IMR-90 (cell line): Measurements from ENCODE around the gene KIF9. TPM values are rescaled to one million over a fixed set of nuclear protein-coding genes. Genes with fewer than 3 reads are reported as not detected.

Experiments
- ATAC-seq: fragments of 200-7000 bp; cut with Tn5 transposase; 2 replicates; pipeline ENCODE4 v1.9.1; 2020; ENCODE audit warnings: low read depth, mild to moderate bottlenecking, moderate library complexity
- BruUV-seq: library from RNA; stranded (reverse); fragments of 400-500 nt; replicated peaks from 2 replicates; lab custom pipeline; 2021; lab: Mats Ljungman, UMichigan
- CTCF ChIA-PET: fragments of 300-600 bp; formaldehyde crosslinking; extraction: SDS; loops from one replicate; lab custom pipeline; 2021; ENCODE audit warnings: antibody characterized with exemption; lab: Yijun Ruan, JAX
- POLR2A ChIA-PET: fragments of 300-600 bp; sonication (Branson Sonifier 250); formaldehyde crosslinking; loops from one replicate; lab custom pipeline; 2022; ENCODE audit warnings: antibody characterized with exemption; ENCODE audit not compliant: unreplicated experiment; lab: Charles Lee
- DNase-seq: peaks from one replicate; pipeline ENCODE4 v3.0.0; 2013
- H2AFZ ChIP-seq: replicated peaks from 2 replicates; pipeline ENCODE3; 2013; ENCODE audit warnings: low read length, mild to moderate bottlenecking; ENCODE audit not compliant: poor library complexity
- H2AK5ac ChIP-seq: 2 replicates; pipeline ENCODE4 v1.6.1; 2013; ENCODE audit warnings: low read depth, low read length, inconsistent platforms
- H2AK9ac ChIP-seq: replicated peaks from 2 replicates; pipeline ENCODE3; 2013; ENCODE audit warnings: mild to moderate bottlenecking, low read depth, low read length, moderate library complexity; ENCODE audit not compliant: poor library complexity
- H2BK120ac ChIP-seq: 2 replicates; pipeline ENCODE4 v1.6.1; 2013; ENCODE audit warnings: low read depth, low read length, inconsistent platforms
- H2BK15ac ChIP-seq: 3 replicates; pipeline ENCODE4 v1.6.1; 2013; ENCODE audit warnings: low read depth, low read length, inconsistent platforms
- H2BK20ac ChIP-seq: 2 replicates; pipeline ENCODE4 v1.6.1; 2013; ENCODE audit warnings: low read depth, mild to moderate bottlenecking, inconsistent platforms, low read length, moderate library complexity
- H2BK5ac ChIP-seq: 2 replicates; pipeline ENCODE4 v1.6.1; 2013; ENCODE audit warnings: mild to moderate bottlenecking, low read depth, low read length, inconsistent platforms; ENCODE audit not compliant: poor library complexity, severe bottlenecking
- H3K14ac ChIP-seq: replicated peaks from 2 replicates; pipeline ENCODE4 v1.6.1; 2013; ENCODE audit warnings: low read depth, low read length, inconsistent platforms
- H3K18ac ChIP-seq: 2 replicates; pipeline ENCODE4 v1.6.1; 2013; ENCODE audit warnings: low read depth, low read length, control low read depth
- H3K23ac ChIP-seq: 2 replicates; pipeline ENCODE4 v1.6.1; 2013; ENCODE audit warnings: low read depth, low read length, inconsistent platforms
- H3K27ac ChIP-seq: 2 replicates; pipeline ENCODE4 v1.5.1; 2013; ENCODE audit warnings: mild to moderate bottlenecking, control low read depth, low read length; ENCODE audit not compliant: insufficient read depth
- H3K27me3 ChIP-seq: 2 replicates; pipeline ENCODE4 v1.6.1; 2013; ENCODE audit warnings: low read length; ENCODE audit not compliant: control insufficient read depth, insufficient read depth
- H3K36me3 ChIP-seq: 2 replicates; pipeline ENCODE4 v1.6.1; 2013; ENCODE audit warnings: low read length, mixed read lengths; ENCODE audit not compliant: control insufficient read depth, insufficient read depth
- H3K4ac ChIP-seq: 2 replicates; pipeline ENCODE4 v1.6.1; 2013; ENCODE audit warnings: low read depth, low read length, inconsistent platforms
- H3K4me1 ChIP-seq: 2 replicates; pipeline ENCODE4 v1.6.1; 2013; ENCODE audit warnings: low read length, mixed read lengths; ENCODE audit not compliant: control insufficient read depth, insufficient read depth
- H3K4me2 ChIP-seq: 2 replicates; pipeline ENCODE4 v1.6.1; 2013; ENCODE audit warnings: low read depth, mild to moderate bottlenecking, control low read depth, low read length, moderate library complexity
- H3K4me3 ChIP-seq: 2 replicates; pipeline ENCODE4 v1.5.1; 2013; ENCODE audit warnings: low read depth, mild to moderate bottlenecking, control low read depth, low read length, moderate library complexity; ENCODE audit not compliant: insufficient read depth
- H3K56ac ChIP-seq: 2 replicates; pipeline ENCODE4 v1.6.1; 2013; ENCODE audit warnings: low read length, inconsistent platforms; ENCODE audit not compliant: insufficient read depth; ENCODE audit errors: extremely low read depth
- H3K79me1 ChIP-seq, 2 experiments: 2 replicates each; pipeline ENCODE4 v1.6.1; 2013; ENCODE audit warnings: low read length in 2 of 2, inconsistent platforms in 1 of 2, low read depth in 1 of 2
- H3K9ac ChIP-seq: 2 replicates; pipeline ENCODE4 v1.6.1; 2013; ENCODE audit warnings: low read depth, low read length, control low read depth
- H3K9me1 ChIP-seq: 2 replicates; pipeline ENCODE4 v1.6.1; 2013; ENCODE audit warnings: low read length, inconsistent platforms; ENCODE audit not compliant: insufficient read depth
- H3K9me3 ChIP-seq: 2 replicates; pipeline ENCODE4 v1.6.1; 2013; ENCODE audit warnings: low read length; ENCODE audit not compliant: control insufficient read depth, insufficient read depth
- H4K20me1 ChIP-seq: 2 replicates; pipeline ENCODE4 v1.6.1; 2013; ENCODE audit warnings: low read length, inconsistent platforms; ENCODE audit not compliant: insufficient read depth
- H4K5ac ChIP-seq: 2 replicates; pipeline ENCODE4 v1.6.1; 2013; ENCODE audit warnings: mild to moderate bottlenecking, low read depth, low read length, control low read depth
- H4K8ac ChIP-seq, 2 experiments: 2 replicates each; pipeline ENCODE4 v1.6.1; 2013; ENCODE audit warnings: low read depth in 2 of 2, low read length in 2 of 2, control low read depth in 1 of 2, inconsistent platforms in 1 of 2
- H4K91ac ChIP-seq: 2 replicates; pipeline ENCODE4 v1.6.1; 2013; ENCODE audit warnings: low read depth, low read length, inconsistent platforms; ENCODE audit not compliant: insufficient read depth
- FOS ChIP-seq: fragments of 150-350 bp; IDR thresholded peaks from 2 replicates; pipeline ENCODE4 v1.6.1; 2016; ENCODE audit warnings: low read depth, low read length
- RFX5 ChIP-seq: IDR thresholded peaks from 2 replicates; pipeline ENCODE4 v1.8.0; 2012; ENCODE audit warnings: low read depth, mild to moderate bottlenecking, low read length, moderate library complexity
- WGBS, 2 experiments: methylation state at CpG; one replicate each; pipeline versions ENCODE4 v1.1.5 to v1.1.7; 2013; ENCODE audit warnings: missing lambda C conversion rate in 2 of 2; ENCODE audit not compliant: insufficient read length in 1 of 2; ENCODE audit errors: extremely low coverage in 2 of 2; 5-methylcytosine and 5-hydroxymethylcytosine counted together
- dilution Hi-C: fragments of 300-500 bp; cut with HindIII; formaldehyde crosslinking; loops from one replicate; pipeline ENCODE4 v1.14.3; 2018; ENCODE audit warnings: low sequenced_read_pairs; ENCODE audit not compliant: unreplicated experiment
- in situ Hi-C: fragments of 300-500 bp; cut with MboI; formaldehyde crosslinking; loops from 3 replicates; pipeline ENCODE4 v1.14.3; 2019; ENCODE audit warnings: low sequenced_read_pairs, inconsistent platforms, mixed read lengths
- intact Hi-C: fragments of 100-400 bp; cut with micrococcal nuclease; formaldehyde crosslinking; loops from 2 replicates; pipeline ENCODE4 v1.10.0; 2022
- polyA plus RNA-seq, 3 experiments: library from polyadenylated mRNA; depleted of rRNA; stranded (reverse); fragments of >200 nt; gene quantifications; 2 replicates each; pipeline ENCODE4 v1.2.3, GENCODE V29; 2012; ENCODE audit warnings: low replicate concordance in 1 of 3
- total RNA-seq: library from RNA; depleted of rRNA; stranded (reverse); fragments of >200 nt; gene quantifications from 2 replicates; pipeline ENCODE4 v1.2.3, GENCODE V29; 2012

Gene KIF9
- total and polyA plus RNA-seq, 2 of the 4 experiments (the other 2 are of a cell fraction): 1.8 to 5.0 TPM

- no peak for TF ChIP-seq FOS
- TF ChIP-seq RFX5: no peak
- no peak overlapping the region for H3K23ac ChIP-seq
- H3K9ac ChIP-seq: no peak overlapping the region
- ChIA-PET POLR2A (no interaction called here), CTCF (no interaction called here)
- H2BK20ac ChIP-seq: no peak overlapping the region
- no peak overlapping the region for H3K14ac ChIP-seq
- H4K20me1 ChIP-seq: no peaks in the 10 kb centered on the region
- no peaks in the 10 kb centered on the region for H3K9me3 ChIP-seq
- BruUV-seq: no TSS peak
- H3K27me3 ChIP-seq: no peaks in the 10 kb centered on the region
- no peak overlapping the region for H3K18ac ChIP-seq
- H3K4me1 ChIP-seq: no peaks in the 10 kb centered on the region
- no peak overlapping the region for H3K4me3 ChIP-seq
- no peak overlapping the region for H2BK15ac ChIP-seq
- no peak overlapping the region for H3K56ac ChIP-seq
- no peaks in the 10 kb centered on the region for H3K36me3 ChIP-seq
- H4K8ac ChIP-seq: no peak overlapping the region
- no peak overlapping the region for H3K27ac ChIP-seq
- H3K4ac ChIP-seq: no peak overlapping the region
- ATAC-seq: peak; percentile 27; the same call in 1 of the 2 replicates
- no peak overlapping the region for H2AK5ac ChIP-seq
- intact Hi-C loops: no loop called here
- peak overlapping the region; percentile 12 for H2AK9ac ChIP-seq
- no peak overlapping the region for H2AFZ ChIP-seq
- H4K91ac ChIP-seq: no peak overlapping the region
- no peaks in the 10 kb centered on the region for H3K79me1 ChIP-seq
- no peaks in the 10 kb centered on the region; the same call in 1 of the 2 replicates for H3K9me1 ChIP-seq
- no peak overlapping the region for H2BK5ac ChIP-seq
- no peak overlapping the region for H2BK120ac ChIP-seq
- no CpG with 5 or more reads among the region's 1 CpG for WGBS, 2 experiments
- H3K4me2 ChIP-seq: no peak overlapping the region
- no peak for DNase-seq
- in situ Hi-C loops: no loop called here
- dilution Hi-C loops: no loop called here
- no peak overlapping the region for H4K5ac ChIP-seq
These were observed 54.5 kb downstream of the KIF9 start for GRCh38 chr3:47228088-47228487.
